Measurements from ENCODE around the gene SORCS3.

Gene SORCS3

GRCh38 chr10:105188737-105189462 is 547.8 kb downstream of the SORCS3 start:
- DNase-seq (ENCODE audit: low read depth): no peak

GRCh38 chr10:105189463-105189800 is 548.3 kb downstream of the SORCS3 start:
- no peak for DNase-seq (ENCODE audit: low read depth)

- DNase-seq (ENCODE audit: low read depth): no peak
These were observed 551.1 kb downstream of the SORCS3 start for GRCh38 chr10:105192146-105192545.

GRCh38 chr10:105192861-105193260 is 551.8 kb downstream of the SORCS3 start:
- DNase-seq (ENCODE audit: low read depth): no peak

- DNase-seq (ENCODE audit: low read depth): no peak
These were observed 554.7 kb downstream of the SORCS3 start for GRCh38 chr10:105195831-105196230.

GRCh38 chr10:105197598-105198364 is 556.7 kb downstream of the SORCS3 start:
- DNase-seq (ENCODE audit: low read depth): no peak

- no peak for DNase-seq (ENCODE audit: low read depth)
These were observed 565.5 kb downstream of the SORCS3 start for GRCh38 chr10:105206616-105207015.

GRCh38 chr10:105207476-105207995 is 566.4 kb downstream of the SORCS3 start:
- no peak for DNase-seq (ENCODE audit: low read depth)

- DNase-seq (ENCODE audit: low read depth): no peak
These were observed 569.5 kb downstream of the SORCS3 start for GRCh38 chr10:105210546-105210945.

- no peak for DNase-seq (ENCODE audit: low read depth)
These were observed 596.6 kb downstream of the SORCS3 start for GRCh38 chr10:105237685-105238084.

- DNase-seq (ENCODE audit: low read depth): no peak
These were observed 598.5 kb downstream of the SORCS3 start for GRCh38 chr10:105239311-105240219.

- DNase-seq (ENCODE audit: low read depth): no peak
These were observed 600.2 kb downstream of the SORCS3 start for GRCh38 chr10:105241254-105241653.

- DNase-seq (ENCODE audit: low read depth): no peak
These were observed 602.3 kb downstream of the SORCS3 start for GRCh38 chr10:105243381-105243780.

- DNase-seq (ENCODE audit: low read depth): no peak
These were observed 602.7 kb downstream of the SORCS3 start for GRCh38 chr10:105243825-105244224.

- no peak for DNase-seq (ENCODE audit: low read depth)
These were observed 606.9 kb downstream of the SORCS3 start for GRCh38 chr10:105247831-105248499.

- DNase-seq (ENCODE audit: low read depth): no peak
These were observed 611.8 kb downstream of the SORCS3 start for GRCh38 chr10:105252911-105253310.

GRCh38 chr10:105253515-105254212 is 612.6 kb downstream of the SORCS3 start:
- DNase-seq (ENCODE audit: low read depth): no peak

GRCh38 chr10:105258036-105258673 is 617.1 kb downstream of the SORCS3 start:
- DNase-seq (ENCODE audit: low read depth): no peak

GRCh38 chr10:105258674-105259065 is 617.6 kb downstream of the SORCS3 start:
- DNase-seq (ENCODE audit: low read depth): no peak

- DNase-seq (ENCODE audit: low read depth): no peak
These were observed 618.1 kb downstream of the SORCS3 start for GRCh38 chr10:105259201-105259600.

GRCh38 chr10:105262666-105263065 is 621.6 kb downstream of the SORCS3 start:
- no peak for DNase-seq (ENCODE audit: low read depth)

All from activated T-helper 1 cell treated with Interleukin-2 at 50 U/mL for 16 hours (primary cell).